WI38 (cell line): ENCODE measurements around the gene ZSCAN1.

ENCODE experiments used
- H3K4me3 ChIP-seq: 2 replicates; pipeline ENCODE4 v1.5.1; 2011; ENCODE audit warnings: low read depth, mild to moderate bottlenecking, control low read depth, low read length
- TF ChIP-seq, protein P1 (sequence below): IDR thresholded peaks from 2 replicates; pipeline ENCODE4 v1.5.1; 2012; ENCODE audit warnings: low read depth, mild to moderate bottlenecking, control low read depth, low read length

The ZSCAN1 gene, protein sequence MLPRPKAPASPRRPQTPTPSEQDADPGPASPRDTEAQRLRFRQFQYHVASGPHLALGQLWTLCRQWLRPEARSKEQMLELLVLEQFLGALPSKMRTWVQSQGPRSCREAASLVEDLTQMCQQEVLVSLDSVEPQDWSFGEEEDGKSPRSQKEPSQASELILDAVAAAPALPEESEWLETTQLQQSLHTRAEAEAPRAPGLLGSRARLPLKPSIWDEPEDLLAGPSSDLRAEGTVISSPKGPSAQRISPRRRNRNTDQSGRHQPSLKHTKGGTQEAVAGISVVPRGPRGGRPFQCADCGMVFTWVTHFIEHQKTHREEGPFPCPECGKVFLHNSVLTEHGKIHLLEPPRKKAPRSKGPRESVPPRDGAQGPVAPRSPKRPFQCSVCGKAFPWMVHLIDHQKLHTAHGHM

DNA sequence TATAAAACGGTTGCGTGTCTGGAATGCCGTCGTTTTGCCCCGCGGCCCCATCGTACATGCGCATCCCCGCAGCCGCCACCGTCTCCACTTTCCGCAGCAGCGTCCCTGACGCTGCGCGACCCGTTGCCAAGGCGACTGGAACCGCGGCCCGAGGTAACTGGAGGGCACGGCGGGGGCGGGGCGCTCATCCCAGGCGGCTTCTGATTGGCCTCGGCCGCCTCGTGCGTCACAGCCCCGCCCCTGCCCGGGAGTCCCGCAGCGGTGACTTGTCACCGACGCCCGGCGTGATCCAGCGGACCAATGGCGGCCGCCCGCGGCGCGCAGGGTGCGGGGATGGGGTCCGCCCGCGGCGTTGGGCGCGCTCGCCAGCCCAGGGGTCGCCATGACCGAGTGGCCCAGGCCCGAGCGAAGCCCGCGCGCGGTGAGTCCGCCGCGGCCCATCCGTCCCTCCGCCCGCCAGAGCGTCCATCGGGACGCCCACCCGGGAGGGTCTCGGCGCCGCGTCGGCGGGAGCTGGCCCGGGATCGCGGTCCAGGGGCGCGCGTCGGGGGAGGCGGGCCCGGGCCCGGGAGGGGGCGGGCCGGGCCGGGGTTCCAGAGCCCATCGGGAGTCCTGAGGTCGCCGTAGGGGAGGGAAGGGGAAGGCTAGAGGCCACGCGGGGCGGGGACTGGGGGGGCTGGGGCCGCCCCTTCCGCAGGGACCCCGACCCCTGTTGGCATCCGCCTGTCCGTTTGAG, at the start of gene ZSCAN1:
Gene ZSCAN1 (plus strand): TSS at position 285 of the 736 bp plus-strand sequence. CDS start 3,812 bp downstream, outside the sequence.
- TF ChIP-seq, protein P1, sequence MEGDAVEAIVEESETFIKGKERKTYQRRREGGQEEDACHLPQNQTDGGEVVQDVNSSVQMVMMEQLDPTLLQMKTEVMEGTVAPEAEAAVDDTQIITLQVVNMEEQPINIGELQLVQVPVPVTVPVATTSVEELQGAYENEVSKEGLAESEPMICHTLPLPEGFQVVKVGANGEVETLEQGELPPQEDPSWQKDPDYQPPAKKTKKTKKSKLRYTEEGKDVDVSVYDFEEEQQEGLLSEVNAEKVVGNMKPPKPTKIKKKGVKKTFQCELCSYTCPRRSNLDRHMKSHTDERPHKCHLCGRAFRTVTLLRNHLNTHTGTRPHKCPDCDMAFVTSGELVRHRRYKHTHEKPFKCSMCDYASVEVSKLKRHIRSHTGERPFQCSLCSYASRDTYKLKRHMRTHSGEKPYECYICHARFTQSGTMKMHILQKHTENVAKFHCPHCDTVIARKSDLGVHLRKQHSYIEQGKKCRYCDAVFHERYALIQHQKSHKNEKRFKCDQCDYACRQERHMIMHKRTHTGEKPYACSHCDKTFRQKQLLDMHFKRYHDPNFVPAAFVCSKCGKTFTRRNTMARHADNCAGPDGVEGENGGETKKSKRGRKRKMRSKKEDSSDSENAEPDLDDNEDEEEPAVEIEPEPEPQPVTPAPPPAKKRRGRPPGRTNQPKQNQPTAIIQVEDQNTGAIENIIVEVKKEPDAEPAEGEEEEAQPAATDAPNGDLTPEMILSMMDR, result no peak
- no peak within 1 kb of the TSS for H3K4me3 ChIP-seq

DNA sequence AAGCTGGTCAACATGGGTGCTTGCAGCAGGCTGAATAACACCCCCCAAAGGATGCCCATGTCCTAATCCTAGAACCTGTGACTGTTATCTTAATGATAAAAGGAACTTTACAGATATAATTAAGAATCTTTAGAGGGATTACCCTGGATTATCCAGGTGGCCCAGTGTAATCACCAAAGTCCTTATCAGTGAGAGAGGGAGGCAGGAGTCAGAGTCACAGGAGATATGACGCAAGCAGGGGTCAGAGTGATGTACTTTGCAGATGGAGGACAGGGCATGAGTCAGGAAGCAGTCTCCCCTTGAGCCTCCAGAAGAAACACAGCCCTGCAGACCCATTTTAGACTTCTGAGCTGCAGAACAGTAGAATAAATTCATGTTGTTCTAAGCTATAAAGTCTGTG, 41.0 kb upstream of the ZSCAN1 start:
- H3K4me3 ChIP-seq, result no peak overlapping the region
- TF ChIP-seq, protein P1, result no peak

DNA sequence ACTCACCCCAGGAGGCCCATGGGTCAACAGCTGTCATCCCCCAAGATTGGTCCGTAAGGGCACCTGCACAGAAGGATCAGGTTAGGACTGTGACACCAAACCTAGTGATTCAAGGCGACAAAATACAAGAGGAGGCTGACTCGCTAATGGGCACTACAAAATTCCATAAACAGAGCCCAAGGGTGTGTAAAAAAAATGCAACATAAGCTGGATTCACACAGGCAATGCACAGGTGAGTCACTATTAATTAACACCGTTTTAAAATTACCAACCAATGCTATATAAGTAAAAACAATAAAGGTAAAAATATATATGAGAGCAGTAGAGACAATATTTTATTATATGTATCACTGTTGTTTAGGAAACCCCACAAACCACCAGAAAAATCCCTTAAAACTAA, 33.1 kb upstream of the ZSCAN1 start:
- TF ChIP-seq, protein P1, result no peak
- H3K4me3 ChIP-seq, result no peak overlapping the region

DNA sequence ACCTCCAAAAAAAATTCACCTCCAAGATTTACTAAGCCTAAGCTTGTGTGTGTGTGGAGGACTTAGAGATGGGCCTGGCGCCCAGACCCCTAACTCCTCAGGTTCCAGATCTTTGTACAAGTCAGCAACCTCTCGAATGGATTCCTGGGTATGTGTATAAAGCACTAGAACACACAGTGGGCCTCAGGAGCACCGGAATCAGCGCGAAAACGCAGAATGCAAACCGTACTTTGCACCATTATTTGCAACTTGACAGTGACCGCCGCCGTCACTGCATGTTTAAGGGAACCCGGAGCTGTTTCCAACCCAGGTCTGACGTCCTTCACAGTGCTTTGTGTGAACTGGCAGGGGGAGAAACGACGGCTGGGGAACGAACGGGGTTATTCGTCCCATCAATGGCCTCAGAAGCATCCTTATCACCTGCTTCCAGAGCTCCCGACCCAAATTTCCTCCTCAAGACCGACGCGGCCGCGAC, 31.9 kb upstream of the ZSCAN1 start:
- peak overlapping the region; percentile 85 for H3K4me3 ChIP-seq
- TF ChIP-seq, protein P1, result no peak

DNA sequence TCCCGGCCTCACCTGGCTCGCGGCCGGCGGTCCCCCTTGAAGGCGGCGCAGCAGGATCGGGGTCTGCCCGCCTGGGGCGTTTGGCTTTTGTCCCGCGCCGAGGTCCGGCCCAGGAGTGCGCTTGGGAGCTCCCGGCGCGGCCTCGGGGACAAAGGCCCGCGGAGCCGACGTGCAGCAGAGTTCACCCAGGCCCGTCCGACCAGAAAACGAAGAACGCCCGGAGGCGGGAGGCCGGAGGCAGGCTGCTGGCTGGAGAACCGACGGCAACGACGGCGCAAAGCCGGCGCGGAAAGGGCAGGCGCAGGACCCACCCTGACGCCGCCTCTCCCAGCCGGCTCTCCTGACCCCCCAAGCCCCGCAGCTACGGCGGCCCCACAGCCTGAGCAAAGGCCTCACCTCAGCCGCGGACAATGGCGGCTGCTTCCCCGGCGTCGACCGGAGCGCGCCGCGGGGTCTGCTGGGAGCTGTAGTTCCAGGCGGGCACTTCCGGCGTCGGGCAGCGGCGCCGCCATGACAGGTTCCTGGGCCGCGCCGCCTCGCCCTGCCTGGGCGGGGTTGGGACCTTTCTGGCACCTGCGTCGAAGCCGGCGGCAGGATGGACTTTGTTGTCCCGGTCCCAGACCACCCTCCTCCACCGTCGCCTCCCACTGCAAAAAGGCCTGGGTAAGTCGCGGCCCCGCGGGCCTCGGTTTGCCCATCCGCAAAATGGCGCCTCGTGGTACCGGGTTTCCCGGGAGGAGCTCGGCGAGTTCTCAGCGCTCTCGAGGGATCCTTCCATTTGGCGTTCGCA, 31.2 kb upstream of the ZSCAN1 start, which contains the start of gene ZNF606:
Gene ZNF606 (minus strand): TSS at position 437 of the 790 bp plus-strand sequence. CDS start 1,501 bp downstream, outside the sequence.
- TF ChIP-seq, protein P1, result no peak
- peak within 1 kb of the TSS; percentile 85 for H3K4me3 ChIP-seq

DNA sequence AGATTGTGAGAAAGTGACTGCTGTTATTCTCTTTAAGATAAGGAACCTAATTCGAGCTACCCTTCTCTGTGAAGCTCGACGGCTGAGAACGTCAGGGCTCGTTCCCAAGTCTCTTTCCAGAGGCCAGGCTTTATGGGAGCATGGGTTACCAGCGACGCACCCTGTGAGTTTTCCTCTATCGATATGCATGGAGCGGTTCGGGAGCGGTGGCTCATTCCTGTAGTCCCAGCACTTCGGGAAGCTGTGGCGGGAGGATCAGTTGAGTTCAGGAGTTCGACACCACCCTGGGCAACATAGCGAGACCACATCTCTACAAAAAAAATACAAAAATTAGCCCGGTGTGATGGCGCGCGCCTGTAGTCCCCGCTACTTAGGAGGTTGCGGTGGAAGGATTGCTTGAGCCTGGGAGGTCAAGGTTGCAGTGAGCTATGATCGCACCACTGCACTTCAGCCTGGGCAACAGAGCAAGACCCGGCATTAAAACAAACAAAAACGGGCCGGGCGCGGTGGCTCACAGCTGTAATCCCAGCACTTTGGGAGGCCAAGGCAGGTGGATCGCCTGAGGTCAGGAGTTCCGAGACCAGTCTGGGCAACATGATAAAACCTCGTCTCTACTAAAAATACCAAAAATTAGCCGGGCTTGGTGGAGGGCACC, 30.5 kb upstream of the ZSCAN1 start:
- peak overlapping the region; percentile 85 for H3K4me3 ChIP-seq
- TF ChIP-seq, protein P1, result no peak
